Measurements from ENCODE around the gene ZNF524. TPM values are rescaled to one million over a fixed set of nuclear protein-coding genes. Genes with fewer than 3 reads are reported as not detected.

ZNF524 gene
- total and polyA plus RNA-seq, 5 experiments from 2014 or later, result 19.1 to 31.6 (median 21.5) TPM

GRCh38 chr19:55646889-55647731 is 47.0 kb downstream of the ZNF524 start:
- Mint-ChIP-seq H3K9me3 (no peaks in the 10 kb centered on the region), H3K27ac (peak overlapping the region; percentile 51 to 92 (median 84)), H3K36me3 (peaks cover 0 to 8% (median 0%) of the 10 kb centered on the region in 3 donors), H3K4me1 (peaks cover 25 to 61% (median 58%) of the 10 kb centered on the region in 4 donors), H3K27me3 (no peaks in the 10 kb centered on the region), H3K4me3 (peak overlapping the region; percentile 84 to 94 (median 89))
- no peak for ATAC-seq
- POLR2A ChIA-PET, result interaction anchor here (1.0 to 9.2 kb wide), 8 partner anchors 10 to 263 kb away, joined by 3 to 148 read pairs (median 4); partner anchors contain the start of genes TMEM238 and ZNF784
- DNase-seq, result peak in 1 of 10 donors; percentile 35

GRCh38 chr19:55647732-55648584 is 47.9 kb downstream of the ZNF524 start, which contains the start of gene CCDC106:
Gene CCDC106, plus strand, starts transcription at chr19:55648212. Its CDS starts 835 bp downstream, at chr19:55649047.
- H3K9me3 Mint-ChIP-seq, result no peaks in the 10 kb centered on the region
- H3K36me3 Mint-ChIP-seq, result peaks cover 0 to 8% (median 0%) of the 10 kb centered on the region in 3 donors
- no peaks in the 10 kb centered on the region for H3K27me3 Mint-ChIP-seq
- peak within 1 kb of the TSS; percentile 80 to 92 (median 88) for H3K27ac Mint-ChIP-seq
- peaks cover 24 to 59% (median 55%) of the 10 kb centered on the region in 4 donors for H3K4me1 Mint-ChIP-seq
- peak within 1 kb of the TSS; percentile 84 to 94 (median 89) for H3K4me3 Mint-ChIP-seq
- POLR2A ChIA-PET, result interaction anchor here (0.9 to 9.2 kb wide), 9 partner anchors 13 to 264 kb away, joined by 3 to 148 read pairs (median 3); partner anchors contain the start of genes TMEM238, ZNF628 and ZNF784
- peak in 9 of 10 donors; percentile 36 to 79 (median 63) for DNase-seq
- peak; percentile 51 to 52 for ATAC-seq

GRCh38 chr19:55648585-55649267 is 48.6 kb downstream of the ZNF524 start:
- ATAC-seq (no peak), DNase-seq (peak in 1 of 10 donors; percentile 32)
- Mint-ChIP-seq H3K9me3 (no peaks in the 10 kb centered on the region), H3K27ac (peak overlapping the region in 9 of 10 donors; percentile 58 to 89 (median 77)), H3K4me1 (peaks cover 20 to 56% (median 50%) of the 10 kb centered on the region in 4 donors), H3K4me3 (peak overlapping the region; percentile 62 to 89 (median 81)), H3K27me3 (no peaks in the 10 kb centered on the region), H3K36me3 (peaks cover 0 to 8% (median 0%) of the 10 kb centered on the region in 3 donors)
- POLR2A ChIA-PET, result interaction anchor here (0.9 to 9.2 kb wide), 4 partner anchors 14 to 173 kb away, joined by 3 to 148 read pairs (median 3); partner anchors contain the start of gene ZNF628

- H3K27me3 Mint-ChIP-seq, result no peaks in the 10 kb centered on the region
- POLR2A ChIA-PET, result interaction anchor here (0.8 to 9.2 kb wide), 5 partner anchors 9 to 24 kb away, joined by 3 to 148 read pairs (median 3); no protein-coding TSS in a partner anchor
- H3K4me1 Mint-ChIP-seq, result peaks cover 16 to 49% (median 44%) of the 10 kb centered on the region in 4 donors
- peak overlapping the region; percentile 72 to 89 (median 82) for H3K4me3 Mint-ChIP-seq
- DNase-seq (peak in 1 of 10 donors; percentile 52), ATAC-seq (no peak)
- no peaks in the 10 kb centered on the region for H3K9me3 Mint-ChIP-seq
- H3K27ac Mint-ChIP-seq, result peak overlapping the region; percentile 35 to 89 (median 81)
- peaks cover 0 to 8% (median 3%) of the 10 kb centered on the region in 3 donors for H3K36me3 Mint-ChIP-seq
These were observed 49.4 kb downstream of the ZNF524 start for GRCh38 chr19:55649268-55650125.

- H3K27me3 Mint-ChIP-seq, result no peaks in the 10 kb centered on the region
- DNase-seq (peak in 1 of 10 donors; percentile 48), ATAC-seq (no peak)
- H3K9me3 Mint-ChIP-seq, result no peaks in the 10 kb centered on the region
- H3K27ac Mint-ChIP-seq, result peak overlapping the region in 9 of 10 donors; percentile 14 to 89 (median 75)
- POLR2A ChIA-PET, result interaction anchor here (0.8 to 9.2 kb wide), 3 partner anchors 9 to 17 kb away, joined by 3 to 148 read pairs (median 3); no protein-coding TSS in a partner anchor
- H3K36me3 Mint-ChIP-seq, result peaks cover 0 to 8% (median 3%) of the 10 kb centered on the region in 3 donors
- H3K4me1 Mint-ChIP-seq, result peaks cover 15 to 45% (median 41%) of the 10 kb centered on the region in 4 donors
- peak overlapping the region in 8 of 10 donors; percentile 27 to 89 (median 62) for H3K4me3 Mint-ChIP-seq
These were observed 50.1 kb downstream of the ZNF524 start for GRCh38 chr19:55650126-55650557.

GRCh38 chr19:55650602-55651230 is 50.6 kb downstream of the ZNF524 start:
- no peaks in the 10 kb centered on the region for H3K9me3 Mint-ChIP-seq
- POLR2A ChIA-PET, result interaction anchor here (0.8 to 9.2 kb wide), 3 partner anchors 8 to 17 kb away, joined by 3 to 148 read pairs (median 3); no protein-coding TSS in a partner anchor
- ATAC-seq, result no peak

GRCh38 chr19:55651236-55651635 is 51.1 kb downstream of the ZNF524 start:
- DNase-seq (peak in 1 of 10 donors; percentile 61), ATAC-seq (no peak)
- Mint-ChIP-seq H3K4me3 (peak overlapping the region in 4 of 10 donors; percentile 15 to 89 (median 82)), H3K4me1 (peaks cover 20 to 46% (median 43%) of the 10 kb centered on the region in 4 donors), H3K27me3 (no peaks in the 10 kb centered on the region), H3K27ac (peak overlapping the region in 2 of 10 donors; percentile 83 to 87), H3K9me3 (no peaks in the 10 kb centered on the region), H3K36me3 (peaks cover 0 to 3% (median 2%) of the 10 kb centered on the region in 3 donors)
- POLR2A ChIA-PET, result no interaction called here

More at GRCh38 chr19:55650602-55651230, 50.6 kb downstream of the ZNF524 start:
- Mint-ChIP-seq H3K4me1 (peaks cover 16 to 41% (median 40%) of the 10 kb centered on the region in 4 donors), H3K4me3 (peak overlapping the region in 8 of 10 donors; percentile 27 to 89 (median 62)), H3K27ac (peak overlapping the region in 9 of 10 donors; percentile 26 to 89 (median 75)), H3K36me3 (peaks cover 0 to 3% (median 2%) of the 10 kb centered on the region in 3 donors), H3K27me3 (no peaks in the 10 kb centered on the region)
- peak in 1 of 10 donors; percentile 43 for DNase-seq

- H3K4me1 Mint-ChIP-seq, result peaks cover 20 to 49% (median 48%) of the 10 kb centered on the region in 4 donors
- H3K9me3 Mint-ChIP-seq, result no peaks in the 10 kb centered on the region
- peak overlapping the region in 7 of 10 donors; percentile 48 to 85 (median 60) for H3K27ac Mint-ChIP-seq
- H3K4me3 Mint-ChIP-seq, result peak overlapping the region in 5 of 10 donors; percentile 38 to 95 (median 50)
- ATAC-seq (no peak), DNase-seq (peak in 1 of 10 donors; percentile 71)
- H3K36me3 Mint-ChIP-seq, result peaks cover 0 to 5% (median 3%) of the 10 kb centered on the region in 3 donors
- POLR2A ChIA-PET, result interaction anchor here (0.6 to 3.6 kb wide), 8 partner anchors 10 to 1787 kb away, joined by 3 to 64 read pairs (median 4); partner anchors contain the start of genes FIZ1, ZNF524 and ZNF581
- H3K27me3 Mint-ChIP-seq, result no peaks in the 10 kb centered on the region
These were observed 52.4 kb downstream of the ZNF524 start for GRCh38 chr19:55652311-55653128.
